ENCODE results near the gene RAB11FIP3. TPM values are rescaled to one million over a fixed set of nuclear protein-coding genes. Genes with fewer than 3 reads are reported as not detected.
"Not testable (repeated sequence)": the region's sequence is repeated elsewhere in the genome, so short reads cannot be mapped to it uniquely, and the experiment has no call there.

RAB11FIP3 gene
- total RNA-seq, 1 donor from 2014 or later, result 5.2 TPM

- H3K9ac ChIP-seq (ENCODE audit: low read depth in 1 of 3, low read length in 3 of 3), result peak overlapping the region in 1 of 3 donors; percentile 8
- no peaks in the 10 kb centered on the region for H3K9me3 ChIP-seq (ENCODE audit: control insufficient read depth in 3 of 3, low read length in 3 of 3)
- H3K27ac ChIP-seq (ENCODE audit: low read depth, low read length), result no peak overlapping the region
- peaks cover 34 to 37% (median 35%) of the 10 kb centered on the region in 3 donors for H3K36me3 ChIP-seq (ENCODE audit: control insufficient read depth in 3 of 3, insufficient read depth in 3 of 3, low read length in 3 of 3)
- H3K4me3 ChIP-seq (ENCODE audit: low read length in 3 of 3), result no peak overlapping the region
- H3K4me1 ChIP-seq (ENCODE audit: control insufficient read depth in 3 of 3, insufficient read depth in 3 of 3, low read length in 3 of 3), result no peaks in the 10 kb centered on the region
- H3K27me3 ChIP-seq (ENCODE audit: control insufficient read depth in 3 of 3, insufficient read depth in 3 of 3, low read length in 3 of 3), result no peaks in the 10 kb centered on the region
Observed at GRCh38 chr16:489606-490005, 64.2 kb downstream of the RAB11FIP3 start.

GRCh38 chr16:490768-491167 lies 65.3 kb downstream of the RAB11FIP3 start:
- no peak overlapping the region for H3K27ac ChIP-seq (ENCODE audit: low read depth, low read length)
- no peak overlapping the region for H3K9ac ChIP-seq (ENCODE audit: low read depth in 1 of 3, low read length in 3 of 3)
- no peaks in the 10 kb centered on the region for H3K9me3 ChIP-seq (ENCODE audit: control insufficient read depth in 3 of 3, low read length in 3 of 3)
- no peaks in the 10 kb centered on the region for H3K4me1 ChIP-seq (ENCODE audit: control insufficient read depth in 3 of 3, insufficient read depth in 3 of 3, low read length in 3 of 3)
- no peak overlapping the region for H3K4me3 ChIP-seq (ENCODE audit: low read length in 3 of 3)
- H3K36me3 ChIP-seq (ENCODE audit: control insufficient read depth in 3 of 3, insufficient read depth in 3 of 3, low read length in 3 of 3), result peaks cover 33 to 35% (median 34%) of the 10 kb centered on the region in 3 donors
- no peaks in the 10 kb centered on the region for H3K27me3 ChIP-seq (ENCODE audit: control insufficient read depth in 3 of 3, insufficient read depth in 3 of 3, low read length in 3 of 3)

GRCh38 chr16:491220-491919 lies 65.9 kb downstream of the RAB11FIP3 start:
- H3K27ac ChIP-seq (ENCODE audit: low read depth, low read length), result no peak overlapping the region

GRCh38 chr16:492211-492875 lies 66.9 kb downstream of the RAB11FIP3 start:
- H3K27ac ChIP-seq (ENCODE audit: low read depth, low read length), result no peak overlapping the region
- peaks cover 33 to 36% (median 35%) of the 10 kb centered on the region in 3 donors for H3K36me3 ChIP-seq (ENCODE audit: control insufficient read depth in 3 of 3, insufficient read depth in 3 of 3, low read length in 3 of 3)

More at GRCh38 chr16:491220-491919, 65.9 kb downstream of the RAB11FIP3 start:
- Histone ChIP-seq H3K9me3 (ENCODE audit: control insufficient read depth in 3 of 3, low read length in 3 of 3) (no peaks in the 10 kb centered on the region), H3K9ac (ENCODE audit: low read depth in 1 of 3, low read length in 3 of 3) (no peak overlapping the region), H3K4me3 (ENCODE audit: low read length in 3 of 3) (no peak overlapping the region), H3K36me3 (ENCODE audit: control insufficient read depth in 3 of 3, insufficient read depth in 3 of 3, low read length in 3 of 3) (peaks cover 32 to 35% (median 34%) of the 10 kb centered on the region in 3 donors), H3K27me3 (ENCODE audit: control insufficient read depth in 3 of 3, insufficient read depth in 3 of 3, low read length in 3 of 3) (no peaks in the 10 kb centered on the region), H3K4me1 (ENCODE audit: control insufficient read depth in 3 of 3, insufficient read depth in 3 of 3, low read length in 3 of 3) (no peaks in the 10 kb centered on the region)

GRCh38 chr16:494676-495075 lies 69.2 kb downstream of the RAB11FIP3 start:
- not testable (repeated sequence) for H3K9me3 ChIP-seq (ENCODE audit: control insufficient read depth in 3 of 3, low read length in 3 of 3); H3K9ac ChIP-seq (ENCODE audit: low read depth in 1 of 3, low read length in 3 of 3); H3K27me3 ChIP-seq (ENCODE audit: control insufficient read depth in 3 of 3, insufficient read depth in 3 of 3, low read length in 3 of 3); H3K4me3 ChIP-seq (ENCODE audit: low read length in 3 of 3); H3K27ac ChIP-seq (ENCODE audit: low read depth, low read length); H3K4me1 ChIP-seq (ENCODE audit: control insufficient read depth in 3 of 3, insufficient read depth in 3 of 3, low read length in 3 of 3)
- peaks cover 29 to 33% (median 29%) of the 10 kb centered on the region in 3 donors for H3K36me3 ChIP-seq (ENCODE audit: control insufficient read depth in 3 of 3, insufficient read depth in 3 of 3, low read length in 3 of 3)

More at GRCh38 chr16:492211-492875, 66.9 kb downstream of the RAB11FIP3 start:
- H3K4me1 ChIP-seq (ENCODE audit: control insufficient read depth in 3 of 3, insufficient read depth in 3 of 3, low read length in 3 of 3), result no peaks in the 10 kb centered on the region
- no peak overlapping the region for H3K4me3 ChIP-seq (ENCODE audit: low read length in 3 of 3)
- H3K9ac ChIP-seq (ENCODE audit: low read depth in 1 of 3, low read length in 3 of 3), result no peak overlapping the region
- H3K27me3 ChIP-seq (ENCODE audit: control insufficient read depth in 3 of 3, insufficient read depth in 3 of 3, low read length in 3 of 3), result no peaks in the 10 kb centered on the region
- no peaks in the 10 kb centered on the region for H3K9me3 ChIP-seq (ENCODE audit: control insufficient read depth in 3 of 3, low read length in 3 of 3)

- no peak overlapping the region for H3K27ac ChIP-seq (ENCODE audit: low read depth, low read length)
- no peaks in the 10 kb centered on the region for H3K9me3 ChIP-seq (ENCODE audit: control insufficient read depth in 3 of 3, low read length in 3 of 3)
- no peaks in the 10 kb centered on the region for H3K4me1 ChIP-seq (ENCODE audit: control insufficient read depth in 3 of 3, insufficient read depth in 3 of 3, low read length in 3 of 3)
- H3K9ac ChIP-seq (ENCODE audit: low read depth in 1 of 3, low read length in 3 of 3), result no peak overlapping the region
- no peaks in the 10 kb centered on the region for H3K27me3 ChIP-seq (ENCODE audit: control insufficient read depth in 3 of 3, insufficient read depth in 3 of 3, low read length in 3 of 3)
- H3K4me3 ChIP-seq (ENCODE audit: low read length in 3 of 3), result no peak overlapping the region
- H3K36me3 ChIP-seq (ENCODE audit: control insufficient read depth in 3 of 3, insufficient read depth in 3 of 3, low read length in 3 of 3), result peaks cover 25 to 28% (median 28%) of the 10 kb centered on the region in 3 donors
Observed at GRCh38 chr16:495127-495748, 69.8 kb downstream of the RAB11FIP3 start.

- Histone ChIP-seq H3K27ac (ENCODE audit: low read depth, low read length) (no peak overlapping the region), H3K9me3 (ENCODE audit: control insufficient read depth in 3 of 3, low read length in 3 of 3) (no peaks in the 10 kb centered on the region), H3K4me3 (ENCODE audit: low read length in 3 of 3) (no peak overlapping the region), H3K9ac (ENCODE audit: low read depth in 1 of 3, low read length in 3 of 3) (no peak overlapping the region), H3K27me3 (ENCODE audit: control insufficient read depth in 3 of 3, insufficient read depth in 3 of 3, low read length in 3 of 3) (no peaks in the 10 kb centered on the region), H3K4me1 (ENCODE audit: control insufficient read depth in 3 of 3, insufficient read depth in 3 of 3, low read length in 3 of 3) (no peaks in the 10 kb centered on the region), H3K36me3 (ENCODE audit: control insufficient read depth in 3 of 3, insufficient read depth in 3 of 3, low read length in 3 of 3) (peaks cover 17 to 18% (median 18%) of the 10 kb centered on the region in 3 donors)
Observed at GRCh38 chr16:496097-496886, 70.8 kb downstream of the RAB11FIP3 start.

- H3K27ac ChIP-seq (ENCODE audit: low read depth, low read length), result no peak overlapping the region
- H3K9ac ChIP-seq (ENCODE audit: low read depth in 1 of 3, low read length in 3 of 3), result no peak overlapping the region
- H3K4me1 ChIP-seq (ENCODE audit: control insufficient read depth in 3 of 3, insufficient read depth in 3 of 3, low read length in 3 of 3), result no peaks in the 10 kb centered on the region
- no peaks in the 10 kb centered on the region for H3K9me3 ChIP-seq (ENCODE audit: control insufficient read depth in 3 of 3, low read length in 3 of 3)
- peaks cover 16 to 18% (median 17%) of the 10 kb centered on the region in 3 donors for H3K36me3 ChIP-seq (ENCODE audit: control insufficient read depth in 3 of 3, insufficient read depth in 3 of 3, low read length in 3 of 3)
- no peaks in the 10 kb centered on the region for H3K27me3 ChIP-seq (ENCODE audit: control insufficient read depth in 3 of 3, insufficient read depth in 3 of 3, low read length in 3 of 3)
- H3K4me3 ChIP-seq (ENCODE audit: low read length in 3 of 3), result no peak overlapping the region
Observed at GRCh38 chr16:497258-497657, 71.8 kb downstream of the RAB11FIP3 start.

- Histone ChIP-seq H3K4me3 (ENCODE audit: low read length in 3 of 3) (no peak overlapping the region), H3K36me3 (ENCODE audit: control insufficient read depth in 3 of 3, insufficient read depth in 3 of 3, low read length in 3 of 3) (peaks cover 13 to 26% (median 20%) of the 10 kb centered on the region in 3 donors), H3K9ac (ENCODE audit: low read depth in 1 of 3, low read length in 3 of 3) (no peak overlapping the region), H3K27me3 (ENCODE audit: control insufficient read depth in 3 of 3, insufficient read depth in 3 of 3, low read length in 3 of 3) (no peaks in the 10 kb centered on the region), H3K4me1 (ENCODE audit: control insufficient read depth in 3 of 3, insufficient read depth in 3 of 3, low read length in 3 of 3) (no peaks in the 10 kb centered on the region), H3K27ac (ENCODE audit: low read depth, low read length) (no peak overlapping the region), H3K9me3 (ENCODE audit: control insufficient read depth in 3 of 3, low read length in 3 of 3) (no peaks in the 10 kb centered on the region)
Observed at GRCh38 chr16:499924-500323, 74.5 kb downstream of the RAB11FIP3 start.

Measured in skeletal muscle tissue (tissue), 4 donors.